ENCODE results near the gene DNAH2.

Gene DNAH2

DNA sequence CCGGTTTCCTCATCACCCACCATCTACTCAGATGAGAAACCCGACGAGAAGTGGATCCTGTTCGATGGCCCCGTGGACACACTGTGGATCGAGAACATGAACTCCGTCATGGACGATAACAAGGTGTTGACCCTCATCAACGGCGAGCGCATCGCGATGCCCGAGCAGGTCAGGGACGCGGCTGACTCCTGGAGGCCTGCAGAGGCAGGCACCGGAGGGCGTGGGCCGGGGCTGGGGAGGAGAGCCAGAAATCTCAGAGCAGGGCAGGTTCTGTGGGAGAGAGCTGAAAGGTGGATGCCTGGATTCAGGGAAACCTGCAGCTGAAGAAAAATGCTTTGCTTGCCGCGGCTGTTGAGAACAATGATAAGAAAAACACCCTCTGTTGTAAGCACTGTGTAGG lies 69.3 kb downstream of the DNAH2 start:
- no peaks in the 10 kb centered on the region for H3K36me3 ChIP-seq
- no peaks in the 10 kb centered on the region for H3K4me1 ChIP-seq
- TF ChIP-seq, protein P1, sequence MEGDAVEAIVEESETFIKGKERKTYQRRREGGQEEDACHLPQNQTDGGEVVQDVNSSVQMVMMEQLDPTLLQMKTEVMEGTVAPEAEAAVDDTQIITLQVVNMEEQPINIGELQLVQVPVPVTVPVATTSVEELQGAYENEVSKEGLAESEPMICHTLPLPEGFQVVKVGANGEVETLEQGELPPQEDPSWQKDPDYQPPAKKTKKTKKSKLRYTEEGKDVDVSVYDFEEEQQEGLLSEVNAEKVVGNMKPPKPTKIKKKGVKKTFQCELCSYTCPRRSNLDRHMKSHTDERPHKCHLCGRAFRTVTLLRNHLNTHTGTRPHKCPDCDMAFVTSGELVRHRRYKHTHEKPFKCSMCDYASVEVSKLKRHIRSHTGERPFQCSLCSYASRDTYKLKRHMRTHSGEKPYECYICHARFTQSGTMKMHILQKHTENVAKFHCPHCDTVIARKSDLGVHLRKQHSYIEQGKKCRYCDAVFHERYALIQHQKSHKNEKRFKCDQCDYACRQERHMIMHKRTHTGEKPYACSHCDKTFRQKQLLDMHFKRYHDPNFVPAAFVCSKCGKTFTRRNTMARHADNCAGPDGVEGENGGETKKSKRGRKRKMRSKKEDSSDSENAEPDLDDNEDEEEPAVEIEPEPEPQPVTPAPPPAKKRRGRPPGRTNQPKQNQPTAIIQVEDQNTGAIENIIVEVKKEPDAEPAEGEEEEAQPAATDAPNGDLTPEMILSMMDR (IDR thresholded peaks at IDR 0.05; ENCODE audit: low read depth, low read length), result no peak
- H3K9me3 ChIP-seq, result no peaks in the 10 kb centered on the region
- no peaks in the 10 kb centered on the region for H3K27me3 ChIP-seq
- no peak overlapping the region for H3K4me3 ChIP-seq (ENCODE audit: low read depth, low read length)
- DNase-seq, result no peak

DNA sequence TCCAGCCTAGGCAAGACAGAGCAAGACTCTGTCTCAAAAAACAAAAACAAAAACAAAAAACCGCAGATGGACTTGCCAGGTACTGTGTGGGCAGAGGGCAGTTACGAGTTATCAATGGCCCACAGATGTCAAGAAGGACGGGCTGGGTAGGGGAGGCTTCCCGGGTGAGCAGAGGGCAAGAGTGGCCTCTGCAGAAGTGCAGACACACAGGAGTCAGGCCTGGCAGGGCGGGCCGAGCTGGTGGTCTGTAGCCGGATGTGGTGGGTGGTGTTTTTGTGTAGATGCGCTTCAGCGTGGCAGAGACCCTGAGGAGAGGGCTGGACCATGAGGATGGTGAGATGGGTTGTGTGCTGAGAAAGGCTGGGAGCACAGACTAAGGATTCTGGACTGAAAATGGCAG lies 71.6 kb downstream of the DNAH2 start:
- H3K4me1 ChIP-seq, result no peaks in the 10 kb centered on the region
- no peak overlapping the region for H3K4me3 ChIP-seq (ENCODE audit: low read depth, low read length)
- no peaks in the 10 kb centered on the region for H3K9me3 ChIP-seq
- no peaks in the 10 kb centered on the region for H3K27me3 ChIP-seq
- TF ChIP-seq, protein P1 (IDR thresholded peaks at IDR 0.05; ENCODE audit: low read depth, low read length), result no peak
- no peak for DNase-seq
- no peaks in the 10 kb centered on the region for H3K36me3 ChIP-seq

DNA sequence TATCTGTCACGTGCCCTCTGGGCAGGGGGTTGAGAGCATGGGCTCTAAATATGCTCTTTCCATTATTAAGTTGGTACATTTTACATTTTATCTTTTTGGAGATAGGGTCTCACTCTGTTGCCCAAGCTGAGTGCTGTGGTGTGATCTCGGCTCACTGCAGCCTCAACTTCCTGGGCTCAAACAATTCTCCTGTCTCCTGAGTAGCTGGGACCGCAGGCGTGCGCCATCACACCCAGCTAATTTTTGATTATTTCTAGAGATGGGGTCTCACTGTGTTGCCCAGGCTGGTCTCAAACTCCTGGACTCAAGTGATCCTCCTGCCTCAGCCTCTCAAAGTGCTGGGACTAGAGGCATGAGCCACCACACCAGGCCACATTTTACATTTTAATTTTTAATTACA lies 72.6 kb downstream of the DNAH2 start:
- Histone ChIP-seq H3K9me3 (no peaks in the 10 kb centered on the region), H3K4me1 (no peaks in the 10 kb centered on the region), H3K4me3 (ENCODE audit: low read depth, low read length) (no peak overlapping the region), H3K36me3 (no peaks in the 10 kb centered on the region), H3K27me3 (no peaks in the 10 kb centered on the region)
- DNase-seq, result no peak
- TF ChIP-seq, protein P1 (IDR thresholded peaks at IDR 0.05; ENCODE audit: low read depth, low read length), result no peak

DNA sequence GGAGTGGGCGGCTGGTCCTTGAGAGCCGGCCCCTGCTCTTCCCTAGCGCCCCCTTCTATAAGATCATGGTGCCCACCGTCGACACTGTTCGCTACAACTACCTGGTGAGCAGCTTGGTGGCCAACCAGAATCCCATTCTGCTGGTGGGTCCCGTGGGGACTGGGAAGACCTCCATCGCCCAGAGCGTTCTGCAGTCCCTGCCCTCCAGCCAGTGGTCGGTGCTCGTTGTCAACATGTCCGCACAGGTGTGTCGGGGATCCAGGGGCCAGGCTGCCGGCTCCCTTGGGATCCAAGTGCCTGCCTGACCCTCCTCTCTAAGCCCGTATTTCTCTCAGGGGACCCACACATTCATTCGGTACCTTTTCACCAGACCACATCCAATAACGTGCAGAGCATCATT lies 75.1 kb downstream of the DNAH2 start:
- H3K4me1 ChIP-seq, result no peaks in the 10 kb centered on the region
- H3K4me3 ChIP-seq (ENCODE audit: low read depth, low read length), result no peak overlapping the region
- H3K9me3 ChIP-seq, result no peaks in the 10 kb centered on the region
- no peaks in the 10 kb centered on the region for H3K27me3 ChIP-seq
- no peaks in the 10 kb centered on the region for H3K36me3 ChIP-seq
- TF ChIP-seq, protein P1 (IDR thresholded peaks at IDR 0.05; ENCODE audit: low read depth, low read length), result no peak
- DNase-seq, result no peak

DNA sequence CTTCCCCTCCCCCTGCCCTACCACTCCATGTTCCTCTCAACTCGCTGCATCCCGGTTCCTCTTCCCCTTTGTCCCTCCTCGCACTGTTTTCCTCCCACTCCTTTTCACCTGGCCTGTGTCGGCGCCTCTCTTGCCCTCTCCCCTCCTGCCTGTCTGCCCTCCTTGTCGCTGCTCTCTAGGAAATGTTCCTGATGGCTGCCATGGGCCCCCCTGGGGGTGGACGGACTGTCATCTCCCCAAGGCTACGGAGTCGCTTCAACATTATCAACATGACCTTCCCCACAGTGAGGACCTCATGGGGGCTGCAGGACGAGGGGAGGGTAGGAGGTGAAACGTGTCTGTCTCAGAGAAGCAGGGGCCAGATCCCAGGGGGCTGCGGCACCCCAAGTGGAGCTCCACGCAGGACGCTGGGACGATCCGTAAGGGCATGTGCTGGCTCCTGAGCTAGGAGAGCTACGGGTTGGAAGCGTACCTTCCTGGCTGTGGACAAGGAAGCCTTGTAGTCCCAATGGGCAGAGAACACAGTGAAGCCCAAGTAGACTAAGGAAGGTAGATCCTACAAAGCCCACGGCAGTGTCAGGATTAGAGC lies 76.6 kb downstream of the DNAH2 start:
- Histone ChIP-seq H3K36me3 (no peaks in the 10 kb centered on the region), H3K27me3 (no peaks in the 10 kb centered on the region), H3K9me3 (no peaks in the 10 kb centered on the region), H3K4me3 (ENCODE audit: low read depth, low read length) (no peak overlapping the region), H3K4me1 (no peaks in the 10 kb centered on the region)
- TF ChIP-seq, protein P1 (IDR thresholded peaks at IDR 0.05; ENCODE audit: low read depth, low read length), result no peak
- DNase-seq, result no peak

DNA sequence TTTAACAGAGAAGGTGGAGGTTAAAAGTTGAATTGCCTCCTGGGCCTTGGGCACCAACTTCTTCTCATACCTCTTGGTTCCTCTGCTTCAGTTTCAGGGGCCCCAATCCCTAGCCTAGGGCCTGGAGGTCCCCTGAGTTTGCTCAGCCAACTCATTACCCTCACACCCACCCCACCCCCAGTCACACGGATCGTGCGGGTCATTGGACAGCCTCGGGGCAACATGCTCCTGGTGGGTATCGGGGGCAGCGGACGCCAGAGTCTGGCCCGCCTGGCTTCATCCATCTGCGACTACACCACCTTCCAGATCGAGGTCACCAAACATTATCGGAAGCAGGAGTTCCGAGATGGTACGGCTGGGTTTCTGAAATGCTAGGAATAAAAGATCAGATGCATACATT lies 80.4 kb downstream of the DNAH2 start:
- H3K4me1 ChIP-seq, result no peaks in the 10 kb centered on the region
- no peak overlapping the region for H3K4me3 ChIP-seq (ENCODE audit: low read depth, low read length)
- H3K9me3 ChIP-seq, result no peaks in the 10 kb centered on the region
- DNase-seq, result no peak
- TF ChIP-seq, protein P1 (IDR thresholded peaks at IDR 0.05; ENCODE audit: low read depth, low read length), result no peak
- H3K27me3 ChIP-seq, result no peaks in the 10 kb centered on the region
- no peaks in the 10 kb centered on the region for H3K36me3 ChIP-seq

Measured in BE2C (cell line).